Measurements from ENCODE around the gene PTPRA. TPM values are rescaled to one million over a fixed set of nuclear protein-coding genes. Genes with fewer than 3 reads are reported as not detected.
"Not testable (repeated sequence)": the region's sequence is repeated elsewhere in the genome, so short reads cannot be mapped to it uniquely, and the experiment has no call there.

Gene PTPRA
- total RNA-seq, 1 donor from 2014 or later, result 46.9 TPM

DNA sequence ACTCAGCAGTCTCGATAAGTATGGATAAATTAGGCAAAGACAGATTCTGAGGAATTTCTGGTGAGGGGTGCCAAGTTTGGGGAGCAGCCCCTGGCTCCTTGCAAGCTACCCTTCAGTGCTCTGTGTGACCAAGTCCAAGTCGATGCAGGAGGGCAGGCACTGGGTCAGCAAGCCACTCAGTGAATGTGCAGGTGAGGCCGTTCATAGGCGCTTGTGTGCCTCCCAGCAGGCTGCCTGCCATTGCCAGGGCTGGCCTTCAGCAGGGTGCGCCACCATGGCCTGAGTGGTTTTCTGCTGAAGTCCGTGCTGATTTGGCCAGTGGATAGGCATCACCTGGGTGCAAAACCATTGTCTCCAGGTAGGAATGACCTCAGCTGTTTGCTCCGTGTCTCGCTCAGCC lies 166.8 kb downstream of the PTPRA start:
- DNase-seq (ENCODE audit: extremely low read depth, low read depth, low spot score), result no peak

DNA sequence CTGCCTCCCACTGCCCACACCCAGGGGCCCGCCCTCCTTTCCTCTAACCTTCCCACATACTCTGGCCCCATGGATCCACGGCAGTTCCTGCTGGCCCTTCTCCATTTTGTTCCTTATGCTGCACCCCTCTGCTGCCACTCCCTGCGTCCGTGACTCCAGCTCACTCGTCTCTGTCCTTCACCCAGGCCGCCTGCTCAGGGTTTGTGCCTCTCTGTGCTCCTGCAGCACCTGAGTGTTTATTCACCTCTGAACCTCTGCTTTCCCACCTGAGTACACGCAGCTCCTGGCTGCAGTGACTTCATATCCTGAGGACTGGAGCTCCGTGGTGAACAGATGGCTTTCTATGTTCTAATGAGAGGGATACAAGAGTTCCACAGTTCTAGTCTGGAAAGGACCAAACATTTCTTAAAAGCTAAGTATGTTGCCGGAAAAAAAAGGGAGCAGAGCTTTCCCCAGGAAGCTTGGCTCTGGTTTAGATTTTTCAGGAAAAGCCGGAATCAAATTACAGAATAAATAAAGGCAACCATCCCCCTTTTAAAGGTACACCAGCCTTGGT lies 168.7 kb downstream of the PTPRA start:
- no peak for DNase-seq (ENCODE audit: extremely low read depth, low read depth, low spot score)

DNA sequence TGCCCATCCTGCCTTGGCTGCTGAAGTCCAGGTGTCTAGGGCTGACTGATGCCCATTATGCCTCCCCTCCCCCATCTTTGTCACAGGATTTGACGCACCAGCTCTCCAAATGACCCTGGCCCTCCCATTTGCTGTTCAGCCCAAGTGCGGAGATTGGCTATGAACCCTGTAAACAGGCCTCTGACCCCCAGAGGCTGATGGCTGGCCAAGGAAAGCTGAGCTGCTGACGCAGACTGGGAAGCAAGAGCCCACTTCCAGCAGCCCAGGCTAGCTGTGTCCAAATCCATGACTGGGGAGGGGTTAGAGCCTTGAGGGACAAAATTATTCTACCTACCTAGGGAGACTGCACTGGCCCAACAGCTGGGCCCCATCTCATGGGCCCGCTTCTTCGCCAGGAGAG lies 169.3 kb downstream of the PTPRA start:
- DNase-seq (ENCODE audit: extremely low read depth, low read depth, low spot score), result no peak

DNA sequence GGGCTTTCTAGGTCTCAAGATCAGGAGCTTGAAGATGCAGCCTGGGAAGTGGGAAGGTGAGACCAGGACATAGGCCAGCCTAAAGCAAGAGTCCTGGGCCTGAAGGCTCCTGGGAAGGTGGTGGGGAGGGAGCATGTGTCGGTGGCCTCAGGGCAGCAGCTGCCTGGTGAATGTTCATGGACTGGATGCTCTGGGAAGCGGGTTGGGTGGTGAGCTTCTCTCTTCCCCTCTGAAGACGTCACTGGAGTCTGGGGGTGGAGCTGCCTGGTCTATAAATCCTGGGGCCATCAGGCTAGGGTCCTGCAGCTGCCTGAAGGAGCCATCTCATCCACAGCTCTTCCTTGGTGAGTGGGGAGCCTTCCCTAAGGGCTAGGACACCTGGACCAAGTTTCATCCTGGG lies 170.0 kb downstream of the PTPRA start, which contains the start of gene GNRH2:
TSS of gene GNRH2 (plus strand) at position 301 of the 400 bp plus-strand sequence. CDS start 793 bp downstream, outside the sequence.
- DNase-seq (ENCODE audit: extremely low read depth, low read depth, low spot score), result no peak

DNA sequence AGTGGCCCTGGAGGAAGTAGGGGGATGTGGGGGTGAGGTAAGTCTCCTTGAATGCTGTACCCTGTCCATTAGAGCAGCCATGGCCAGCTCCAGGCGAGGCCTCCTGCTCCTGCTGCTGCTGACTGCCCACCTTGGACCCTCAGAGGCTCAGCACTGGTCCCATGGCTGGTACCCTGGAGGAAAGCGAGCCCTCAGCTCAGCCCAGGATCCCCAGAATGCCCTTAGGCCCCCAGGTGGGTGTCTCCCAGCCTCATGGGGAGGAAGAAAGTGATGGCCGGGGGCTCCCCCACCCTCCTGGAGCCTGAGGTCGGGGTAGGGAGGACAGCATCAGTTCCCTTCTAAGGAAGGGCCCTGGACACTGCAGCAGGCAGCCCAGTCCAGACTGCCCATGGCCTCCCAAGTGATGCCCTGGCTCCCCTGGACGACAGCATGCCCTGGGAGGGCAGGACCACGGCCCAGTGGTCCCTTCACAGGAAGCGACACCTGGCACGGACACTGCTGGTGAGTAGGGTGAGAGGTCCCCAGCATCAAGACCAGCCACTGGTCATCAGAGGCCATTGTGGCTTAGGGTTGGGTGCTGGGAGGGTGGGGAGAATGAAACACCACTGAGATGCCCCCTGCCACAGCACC lies 171.2 kb downstream of the PTPRA start:
- no peak for DNase-seq (ENCODE audit: extremely low read depth, low read depth, low spot score)

DNA sequence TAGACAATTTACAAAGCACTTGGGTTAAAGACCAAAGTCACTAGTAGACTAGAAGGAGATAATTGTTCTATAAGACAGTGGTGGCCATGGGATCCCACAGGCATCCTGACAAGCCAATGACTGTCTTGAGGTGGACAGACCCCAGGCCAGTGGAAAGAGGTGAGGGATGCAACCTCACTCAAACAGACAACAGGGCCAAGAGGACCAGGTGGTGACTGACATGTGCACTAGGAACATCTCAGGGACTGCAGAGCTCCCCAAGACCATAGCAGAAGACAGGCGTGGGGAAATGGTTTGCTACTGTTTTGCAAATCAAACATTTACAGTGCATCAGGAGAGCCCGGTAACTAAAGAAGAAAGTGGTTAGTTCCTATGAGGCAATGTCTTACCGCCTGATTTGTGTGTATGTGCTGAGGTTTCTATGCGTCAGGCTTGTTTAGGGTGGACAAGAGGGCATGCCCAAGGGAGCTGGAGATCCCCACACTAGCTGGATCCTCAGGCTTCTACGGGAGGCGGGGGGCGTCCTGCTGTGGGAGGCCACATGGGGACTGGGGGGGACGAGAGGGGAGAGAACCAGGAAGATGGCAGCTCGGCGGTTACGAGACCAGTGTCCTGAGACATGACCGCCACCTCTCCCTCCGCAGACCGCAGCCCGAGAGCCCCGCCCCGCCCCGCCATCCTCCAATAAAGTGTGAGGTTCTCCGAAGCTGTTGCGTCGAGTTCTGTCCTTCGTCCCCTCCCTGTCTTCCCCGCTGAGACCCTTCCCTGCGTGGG lies 171.9 kb downstream of the PTPRA start:
- no peak for DNase-seq (ENCODE audit: extremely low read depth, low read depth, low spot score)

DNA sequence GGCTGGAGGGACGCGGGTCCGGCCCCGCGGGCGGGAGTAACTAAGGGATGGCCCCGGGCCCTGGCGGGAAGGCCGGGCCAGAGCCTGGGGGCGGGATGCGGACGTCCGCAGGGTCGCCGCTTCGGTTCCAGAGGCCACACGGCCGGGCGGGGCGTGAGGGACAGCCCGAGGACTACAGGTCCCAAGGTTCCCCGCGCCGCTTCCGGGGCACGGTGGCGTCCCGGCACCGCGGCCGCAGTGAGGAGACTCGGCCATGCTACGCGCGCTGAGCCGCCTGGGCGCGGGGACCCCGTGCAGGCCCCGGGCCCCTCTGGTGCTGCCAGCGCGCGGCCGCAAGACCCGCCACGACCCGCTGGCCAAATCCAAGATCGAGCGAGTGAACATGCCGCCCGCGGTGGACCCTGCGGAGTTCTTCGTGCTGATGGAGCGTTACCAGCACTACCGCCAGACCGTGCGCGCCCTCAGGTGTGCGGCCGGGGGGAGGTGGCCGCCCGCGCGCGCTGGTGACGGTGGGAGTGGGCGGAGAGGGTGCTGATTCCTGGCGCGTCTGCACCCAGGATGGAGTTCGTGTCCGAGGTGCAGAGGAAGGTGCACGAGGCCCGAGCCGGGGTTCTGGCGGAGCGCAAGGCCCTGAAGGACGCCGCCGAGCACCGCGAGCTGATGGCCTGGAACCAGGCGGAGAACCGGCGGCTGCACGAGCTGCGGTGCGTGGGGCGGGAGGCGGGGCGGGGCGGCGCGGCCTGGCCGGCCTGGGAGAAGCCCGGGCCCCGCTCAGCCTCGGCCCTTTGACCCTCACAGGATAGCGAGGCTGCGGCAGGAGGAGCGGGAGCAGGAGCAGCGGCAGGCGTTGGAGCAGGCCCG lies 172.8 kb downstream of the PTPRA start, which contains the start of gene MRPS26:
TSS of gene MRPS26 (plus strand) at position 237 of the 861 bp plus-strand sequence. CDS start at position 254, 17 bp downstream.
- no peak for DNase-seq (ENCODE audit: extremely low read depth, low read depth, low spot score)

DNA sequence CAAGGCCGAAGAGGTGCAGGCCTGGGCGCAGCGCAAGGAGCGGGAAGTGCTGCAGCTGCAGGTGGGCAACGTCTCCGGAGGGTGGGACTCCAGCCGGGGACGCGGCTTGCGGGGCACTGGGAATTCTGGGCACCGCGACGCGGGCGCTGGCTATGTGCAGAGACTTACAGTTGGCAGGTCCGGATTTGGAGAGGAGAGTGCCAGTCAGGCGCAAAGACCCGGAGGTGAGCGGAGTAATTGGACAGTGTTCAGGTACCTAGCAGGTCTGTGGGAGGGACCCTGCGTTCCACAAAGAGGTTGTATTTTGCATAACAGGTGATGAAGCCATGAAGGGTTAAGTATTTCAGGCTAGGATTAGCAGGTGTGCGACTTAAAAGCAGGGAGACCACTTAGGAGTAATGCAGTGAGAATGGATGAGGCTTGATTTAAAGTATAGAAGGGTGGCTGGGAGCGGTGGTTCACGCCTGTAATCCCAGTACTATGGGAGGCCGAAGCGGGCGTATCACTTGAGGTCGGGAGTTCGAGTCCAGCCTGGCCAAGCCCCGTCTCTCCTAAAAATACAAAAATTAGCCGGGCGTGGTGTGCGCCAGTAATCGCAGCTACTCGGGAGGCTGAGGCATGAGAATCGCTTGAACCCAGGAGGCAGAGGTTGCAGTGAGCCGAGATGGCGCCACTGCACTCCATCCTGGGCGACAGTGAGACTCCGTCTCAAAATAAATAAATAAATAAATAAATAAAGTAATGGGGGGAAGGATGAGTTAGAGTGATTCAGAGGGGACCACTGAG lies 173.6 kb downstream of the PTPRA start:
- no peak for DNase-seq (ENCODE audit: extremely low read depth, low read depth, low spot score)

DNA sequence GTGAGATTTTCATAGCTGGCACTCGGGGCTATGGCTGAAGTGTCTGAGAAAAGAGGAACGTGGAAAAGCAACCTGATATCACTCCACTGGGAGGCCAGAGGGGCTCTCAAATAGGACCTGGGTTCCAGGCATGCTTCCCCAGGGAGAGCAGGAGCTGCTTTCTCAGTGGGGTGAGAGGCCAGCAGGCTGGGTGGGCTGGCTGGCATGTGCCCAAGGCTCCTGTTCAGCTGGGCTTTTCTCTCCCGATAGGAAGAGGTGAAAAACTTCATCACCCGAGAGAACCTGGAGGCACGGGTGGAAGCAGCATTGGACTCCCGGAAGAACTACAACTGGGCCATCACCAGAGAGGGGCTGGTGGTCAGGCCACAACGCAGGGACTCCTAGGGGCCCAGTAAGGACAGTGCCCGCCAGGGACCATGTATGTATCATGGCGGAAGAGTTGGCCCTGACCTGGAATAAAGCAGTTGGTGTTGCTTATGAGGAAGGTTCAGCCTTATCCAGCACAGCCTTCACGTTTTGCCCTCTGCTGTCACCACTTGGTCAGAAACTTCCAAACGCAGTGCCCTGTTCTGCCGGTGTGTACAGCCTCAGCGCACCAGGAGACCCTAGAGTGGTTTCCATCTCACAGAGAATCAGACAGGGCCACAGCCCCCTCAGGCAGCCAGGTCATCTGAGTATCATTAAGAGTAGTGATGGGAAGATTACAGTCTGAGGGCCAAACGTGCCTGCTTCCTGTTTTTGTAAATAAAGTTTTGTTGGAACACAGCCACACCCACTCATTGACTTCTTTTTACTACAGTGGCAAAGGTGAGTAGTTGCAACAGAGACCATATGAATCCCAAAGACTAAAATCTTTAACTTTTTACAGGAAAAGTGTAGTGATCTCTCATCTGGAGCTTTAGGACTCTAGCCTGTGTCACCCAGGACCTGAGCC lies 174.5 kb downstream of the PTPRA start:
- no peak for DNase-seq (ENCODE audit: extremely low read depth, low read depth, low spot score)

DNA sequence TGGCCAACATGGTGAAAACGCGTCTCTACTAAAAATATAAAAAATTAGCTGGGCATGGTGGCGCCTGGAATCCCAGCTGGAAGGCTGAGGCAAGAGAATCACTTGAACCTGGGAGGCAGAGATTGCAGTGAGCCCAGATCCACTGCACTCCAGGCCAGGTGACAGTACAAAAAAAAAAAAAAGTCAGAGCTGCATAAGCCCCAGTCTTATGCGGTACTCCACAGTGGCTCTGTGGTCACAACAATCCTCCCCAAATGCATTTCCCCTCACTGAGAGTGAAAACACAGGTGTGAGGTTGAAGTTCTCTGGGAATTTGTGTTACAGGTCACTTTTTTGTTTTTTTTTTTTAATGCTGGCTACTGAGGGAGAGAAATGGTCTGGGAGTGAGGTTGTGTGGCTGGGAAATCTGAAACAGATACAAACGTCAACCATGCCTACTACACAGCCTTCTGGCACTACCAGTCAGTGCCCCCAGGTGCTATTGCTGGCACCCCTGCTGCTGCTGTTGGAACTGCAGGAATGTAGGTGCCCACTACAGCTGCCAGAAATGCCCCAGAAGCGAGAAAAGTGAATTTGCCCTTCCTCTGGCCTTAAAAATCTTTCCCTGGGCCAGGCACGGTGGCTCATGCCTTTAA lies 178.2 kb downstream of the PTPRA start:
- no peak for DNase-seq (ENCODE audit: extremely low read depth, low read depth, low spot score)

DNA sequence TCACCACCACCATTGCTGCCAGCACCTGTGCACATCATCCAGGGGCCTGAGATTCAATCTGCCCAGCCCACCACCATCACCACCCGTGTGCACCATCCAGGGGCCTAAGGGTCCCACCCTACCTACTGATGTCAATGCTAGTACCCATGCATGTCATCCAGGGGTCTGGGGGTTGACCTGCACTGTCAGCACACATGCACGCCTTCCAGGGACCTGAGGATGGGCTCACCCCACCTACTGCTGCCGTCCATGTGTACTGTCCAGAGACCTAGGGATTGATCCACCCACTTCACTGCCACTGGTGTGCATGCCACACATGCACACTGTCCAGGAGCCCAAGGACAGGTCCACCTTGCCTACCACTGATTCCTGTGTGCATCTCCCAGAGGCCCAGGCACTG lies 186.2 kb downstream of the PTPRA start:
- no peak for DNase-seq (ENCODE audit: extremely low read depth, low read depth, low spot score)

DNA sequence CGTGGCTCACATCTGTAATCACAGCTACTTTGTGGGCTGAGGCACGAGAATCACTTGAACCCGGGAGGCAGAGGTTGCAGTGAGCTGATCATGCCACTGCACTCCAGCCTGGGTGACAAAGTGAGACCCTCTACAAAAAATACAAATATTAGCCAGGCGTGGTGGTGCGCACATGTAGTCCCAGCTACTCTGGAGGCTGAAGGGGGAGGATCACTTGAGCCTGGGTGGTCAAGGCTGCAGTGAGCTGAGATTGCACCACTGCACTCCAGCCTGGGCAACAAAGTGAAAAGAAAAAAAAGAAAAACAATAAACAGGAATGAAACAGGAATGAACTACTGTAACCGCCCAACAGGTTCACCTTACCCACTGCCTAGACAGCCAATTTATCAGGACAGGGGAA lies 190.8 kb downstream of the PTPRA start:
- not testable (repeated sequence) for DNase-seq (ENCODE audit: extremely low read depth, low read depth, low spot score)

DNA sequence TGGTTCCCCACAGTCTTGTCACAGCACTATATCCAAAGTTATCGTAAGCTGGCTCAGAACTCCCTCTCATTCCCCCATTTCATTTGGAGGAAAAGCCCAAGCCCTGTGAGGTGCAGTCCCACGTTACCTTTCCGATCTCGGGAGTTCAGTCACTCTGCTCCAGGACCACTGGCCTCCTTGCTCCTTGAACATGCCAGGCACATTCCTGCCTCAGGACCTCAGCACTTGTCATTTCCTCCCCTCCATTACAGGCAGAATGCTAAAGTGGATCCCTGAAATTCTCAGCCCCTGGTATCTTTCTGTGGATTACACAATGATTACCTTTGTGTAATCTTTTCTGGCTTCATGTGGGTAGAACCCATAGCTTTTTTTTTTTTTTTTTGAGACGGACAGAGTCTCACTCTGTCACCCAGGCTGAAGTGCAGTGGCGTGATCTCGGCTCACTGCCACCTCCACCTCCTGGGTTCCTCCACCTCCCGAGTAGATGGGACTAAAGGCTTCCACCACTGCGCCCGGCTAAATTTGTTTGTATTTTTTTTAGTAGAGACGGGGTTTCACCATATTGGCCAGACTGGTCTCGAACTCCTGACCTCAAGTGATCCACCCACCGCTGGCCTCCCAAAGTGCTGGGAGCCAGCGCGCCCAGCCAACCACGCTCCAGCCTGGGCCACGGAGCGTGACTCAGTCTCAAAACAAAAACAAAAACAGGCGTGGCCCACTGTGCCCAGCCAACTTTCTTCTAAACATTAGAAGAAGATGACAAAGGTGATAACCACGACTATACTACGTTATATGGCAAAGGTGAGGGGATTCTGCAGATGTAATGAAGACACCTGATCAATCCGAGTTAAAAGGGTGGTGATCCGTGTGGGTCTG lies 194.1 kb downstream of the PTPRA start:
- no peak for DNase-seq (ENCODE audit: extremely low read depth, low read depth, low spot score)

DNA sequence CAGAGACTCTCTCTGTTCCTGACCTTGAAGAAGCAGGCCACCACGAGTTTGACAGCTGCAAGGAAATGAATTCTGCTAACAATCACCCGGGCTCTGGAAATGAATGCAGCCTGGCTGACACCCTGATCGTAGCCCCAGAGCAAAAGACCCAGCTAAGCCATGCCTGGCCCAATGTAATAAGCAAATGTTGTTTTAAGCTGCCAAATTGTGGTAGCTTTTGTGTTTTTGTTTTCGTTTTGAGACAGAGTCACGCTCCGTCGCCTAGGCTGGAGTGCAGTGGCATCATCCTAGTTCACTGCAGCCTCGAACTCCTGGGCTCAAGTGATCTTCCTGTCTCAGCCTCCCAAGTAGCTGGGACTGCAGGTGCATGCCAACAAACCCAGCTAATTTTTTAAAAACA lies 194.8 kb downstream of the PTPRA start:
- DNase-seq (ENCODE audit: extremely low read depth, low read depth, low spot score), result no peak

DNA sequence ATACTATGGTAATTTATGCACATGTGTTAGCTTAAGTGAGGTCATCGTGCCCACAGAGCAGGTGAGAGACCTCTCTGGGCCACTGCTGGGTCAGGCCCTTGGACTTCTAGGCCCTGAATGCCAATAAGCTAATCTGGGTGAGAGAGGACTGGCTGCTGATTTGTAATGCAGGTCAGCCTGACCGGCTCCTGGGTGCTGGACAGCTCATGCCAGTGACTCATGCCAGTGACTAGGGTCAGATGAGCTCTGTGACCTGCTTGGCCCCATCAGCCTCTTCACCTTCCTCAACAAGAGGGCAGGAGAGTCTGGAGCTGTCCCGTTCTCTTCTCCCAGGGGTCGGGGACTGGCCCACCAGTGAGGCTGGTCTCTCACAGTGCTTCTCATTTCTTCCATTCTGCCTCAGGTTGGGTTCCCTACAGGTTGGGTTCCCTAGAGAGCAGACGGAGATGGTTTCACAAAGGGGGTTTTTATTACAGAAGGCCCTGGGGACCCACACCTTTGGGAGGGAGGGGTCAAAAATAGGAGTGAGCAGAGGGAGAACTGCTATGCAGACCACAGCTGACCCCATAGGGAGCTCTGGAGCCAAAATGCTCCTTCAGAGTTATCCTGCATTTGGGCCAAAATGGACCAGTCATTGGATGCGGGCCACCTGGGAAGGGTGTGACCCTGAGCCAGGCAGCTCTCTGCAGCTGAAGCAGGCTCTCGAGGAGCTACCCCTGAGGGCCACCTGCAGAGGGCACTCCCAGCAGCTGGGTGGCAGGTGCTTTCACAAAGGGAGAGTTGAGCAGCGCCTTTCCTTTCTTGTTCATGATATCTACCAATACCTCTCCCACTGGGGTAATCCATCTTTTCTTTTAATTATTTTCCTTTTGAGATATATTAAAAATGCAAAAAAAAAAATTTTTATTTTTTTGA lies 196.0 kb downstream of the PTPRA start:
- DNase-seq (ENCODE audit: extremely low read depth, low read depth, low spot score), result no peak

DNA sequence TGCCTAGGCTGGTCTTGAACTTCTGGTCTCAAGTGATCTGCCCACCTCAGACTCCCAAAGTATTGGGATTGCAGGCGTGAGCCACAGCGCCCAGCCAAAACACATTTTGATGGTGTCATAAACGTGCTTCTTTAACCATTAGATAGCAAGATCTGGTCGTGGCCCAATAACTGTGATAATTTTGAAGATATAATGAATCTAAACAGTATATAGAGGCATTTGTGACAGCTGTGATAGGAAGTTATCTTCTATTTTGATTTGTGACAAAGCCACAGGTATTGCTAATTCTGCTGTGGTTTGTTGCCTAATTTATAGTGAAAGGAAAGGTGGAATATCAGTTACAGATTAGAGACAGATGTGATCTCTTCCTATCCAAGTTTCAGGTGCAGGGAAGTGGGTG lies 197.4 kb downstream of the PTPRA start:
- no peak for DNase-seq (ENCODE audit: extremely low read depth, low read depth, low spot score)

DNA sequence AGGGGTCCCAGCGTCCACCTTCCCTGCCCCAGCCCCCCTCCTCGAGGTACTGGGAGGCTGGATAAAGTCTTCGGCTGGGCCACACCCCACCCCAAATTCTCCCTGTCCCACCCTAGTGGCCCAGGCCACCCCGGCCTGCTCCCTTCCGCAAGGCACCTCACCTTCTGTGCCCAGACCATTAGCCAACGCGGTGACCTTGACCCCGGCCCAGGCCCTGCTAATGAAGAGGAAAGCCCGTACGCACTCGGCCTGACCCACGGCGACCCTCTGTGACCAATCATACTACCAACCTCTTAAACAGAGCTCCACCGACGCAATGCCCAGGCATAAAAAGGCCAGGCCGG lies 198.0 kb downstream of the PTPRA start:
- no peak for DNase-seq (ENCODE audit: extremely low read depth, low read depth, low spot score)

All from glomerular endothelial cell (primary cell).